GM19455 (cell line): ENCODE data around the gene PPY.
"Not testable (repeated sequence)": the region's sequence is repeated elsewhere in the genome, so short reads cannot be mapped to it uniquely, and the experiment has no call there.

ENCODE experiments used
- ATAC-seq: cut with Tn5 transposase; IDR thresholded peaks from one replicate; pipeline ENCODE4 v1.9.1; 2021; ENCODE audit not compliant: unreplicated experiment

PPY gene, protein sequence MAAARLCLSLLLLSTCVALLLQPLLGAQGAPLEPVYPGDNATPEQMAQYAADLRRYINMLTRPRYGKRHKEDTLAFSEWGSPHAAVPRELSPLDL

DNA sequence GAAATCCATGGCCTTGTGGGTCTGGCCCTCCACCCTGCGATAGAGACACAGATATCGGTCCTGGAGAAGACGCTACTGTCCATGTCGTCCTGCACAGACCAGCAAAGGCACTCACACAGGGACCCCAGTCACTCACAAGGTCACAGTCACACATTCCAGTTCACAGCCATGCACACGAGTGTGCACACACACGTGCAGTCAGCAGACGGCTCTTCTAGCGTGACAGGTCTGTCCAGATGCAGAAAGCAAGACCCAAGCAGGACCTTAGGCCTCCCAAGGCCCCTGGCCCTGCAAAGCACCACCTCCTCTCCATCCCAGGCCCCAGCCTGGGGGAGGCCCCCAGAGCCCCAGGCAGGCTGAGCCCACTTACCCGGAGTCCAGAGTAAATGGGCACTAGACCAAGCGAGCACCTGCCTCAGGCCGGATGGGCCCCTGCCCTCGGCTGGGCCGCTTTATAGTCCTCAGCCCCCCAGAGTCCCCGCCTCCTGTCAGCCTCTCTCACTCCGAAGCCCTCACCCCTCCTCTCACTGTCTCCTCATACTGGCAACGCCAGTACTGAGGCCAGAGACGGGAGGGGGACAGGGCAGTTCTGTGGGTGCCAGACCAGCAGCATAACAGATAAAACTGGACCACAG lies at the start of gene PPY:
Gene PPY, minus strand, starts transcription at position 426 of the 635 bp plus-strand sequence. CDS start 822 bp downstream, outside the sequence.
- ATAC-seq, result no peak

DNA sequence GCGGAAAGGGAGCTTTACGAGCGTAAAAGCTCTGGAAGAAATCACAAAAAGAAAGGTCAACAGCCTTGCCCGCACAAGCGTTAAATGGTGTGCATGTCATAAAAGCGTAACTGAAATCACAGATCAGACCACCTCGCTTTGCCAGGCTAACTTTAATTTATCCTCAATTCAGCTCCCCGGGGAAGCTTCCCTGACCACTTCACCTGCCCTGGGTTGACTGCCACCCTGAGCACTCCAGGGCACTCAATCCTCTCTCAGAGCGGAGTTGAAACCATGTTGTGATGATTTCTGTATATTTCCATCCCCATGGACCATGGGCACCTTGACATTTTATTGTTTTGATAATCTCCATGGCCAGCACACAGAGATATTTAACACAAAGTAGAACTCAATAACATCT lies 46.0 kb upstream of the PPY start:
- ATAC-seq, result no peak

DNA sequence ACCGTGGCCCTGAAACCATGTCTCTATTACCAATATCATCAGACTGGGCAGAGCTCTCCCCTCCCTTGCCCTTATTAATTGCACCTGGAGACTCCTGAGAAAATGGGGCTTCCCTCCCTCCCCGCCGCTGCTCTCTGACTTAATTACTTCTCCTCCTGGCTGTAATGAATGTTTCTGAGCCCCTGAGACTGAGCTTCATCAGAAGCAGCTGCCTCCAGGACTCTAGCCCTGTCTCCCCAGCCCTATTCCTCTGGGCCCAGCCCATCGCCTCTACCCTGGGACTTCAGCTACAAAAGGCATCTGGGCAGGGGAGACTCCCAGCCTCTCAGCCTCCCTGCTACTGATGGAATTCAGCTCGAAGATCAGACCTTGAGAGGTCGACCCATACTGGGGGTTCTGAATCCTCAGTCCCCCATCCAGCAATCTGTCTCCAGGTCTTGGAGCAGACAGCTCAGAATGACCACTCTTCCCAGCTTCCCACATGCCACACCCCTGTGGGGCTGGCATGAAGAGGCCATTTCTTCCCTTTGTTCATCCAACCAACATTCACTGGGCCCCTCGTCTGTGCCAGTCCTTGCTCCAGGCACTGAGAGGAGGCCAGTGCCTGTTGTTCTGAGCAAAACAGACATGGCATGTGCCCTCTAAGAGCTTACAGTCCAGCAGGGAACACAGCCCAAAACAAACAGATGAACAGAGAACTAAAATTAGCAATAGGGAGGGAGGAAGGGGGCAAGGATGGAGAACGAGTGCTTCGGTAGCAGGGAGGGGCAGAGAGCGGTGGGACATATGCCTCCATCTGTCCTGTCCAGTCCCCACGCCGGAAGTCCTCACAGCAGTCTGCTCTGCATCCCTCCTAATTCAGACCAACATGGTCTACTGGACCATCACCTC lies 45.1 kb upstream of the PPY start:
- ATAC-seq, result no peak

DNA sequence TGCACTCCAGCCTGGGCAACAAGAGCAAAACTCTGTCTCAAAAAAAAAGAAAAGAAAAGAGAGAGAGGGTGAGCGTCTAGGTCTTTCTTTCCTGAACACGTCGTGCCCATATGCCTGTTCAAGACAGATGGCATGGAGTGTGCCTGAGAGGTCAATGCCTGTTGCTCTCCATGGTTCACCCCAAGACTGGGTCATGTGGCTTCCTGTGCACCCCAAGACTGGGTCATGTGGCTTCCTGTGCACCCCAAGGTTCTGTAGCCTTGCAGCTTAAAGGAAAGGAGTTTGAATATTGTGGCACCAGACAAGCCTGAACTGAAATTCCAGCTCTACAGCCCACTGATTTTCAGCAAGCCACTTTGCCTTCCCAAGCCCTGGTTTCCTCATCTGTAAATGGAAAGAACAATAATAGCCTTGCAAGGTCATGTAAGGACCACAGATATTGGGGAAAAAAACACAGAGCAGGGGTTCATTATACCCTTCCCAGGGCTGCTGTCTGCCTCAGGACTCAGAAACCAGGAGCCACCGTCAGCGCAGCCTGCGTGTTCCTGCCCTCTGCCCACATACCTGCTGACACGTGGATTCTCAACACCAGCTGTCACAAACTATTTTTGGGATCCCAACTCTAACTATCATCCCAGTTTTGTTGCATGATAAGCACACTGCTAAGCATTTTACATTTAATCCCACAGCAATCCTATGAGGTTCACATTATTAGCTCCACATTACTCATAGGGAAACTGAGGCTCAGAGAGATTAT lies 44.1 kb upstream of the PPY start:
- ATAC-seq, result no peak

DNA sequence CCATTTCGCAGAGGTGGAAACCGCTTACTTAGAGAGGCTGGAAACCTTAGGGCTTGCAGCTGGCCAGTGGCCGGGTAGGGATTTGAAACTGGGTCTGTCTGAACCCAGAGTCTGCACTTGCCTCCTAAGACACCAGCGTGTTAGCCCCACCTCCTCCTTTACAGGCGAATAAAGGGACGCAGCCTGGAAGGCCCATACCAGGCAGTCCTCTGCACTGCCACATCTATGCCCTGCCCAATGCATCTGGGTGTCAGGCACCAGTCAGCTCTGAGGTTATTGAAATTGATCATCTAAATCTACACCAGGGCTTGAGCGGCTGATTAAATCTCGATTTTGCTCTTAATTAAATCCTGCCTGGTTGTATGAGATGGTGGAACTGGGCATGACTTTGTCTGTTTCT lies 42.2 kb upstream of the PPY start:
- ATAC-seq, result no peak

DNA sequence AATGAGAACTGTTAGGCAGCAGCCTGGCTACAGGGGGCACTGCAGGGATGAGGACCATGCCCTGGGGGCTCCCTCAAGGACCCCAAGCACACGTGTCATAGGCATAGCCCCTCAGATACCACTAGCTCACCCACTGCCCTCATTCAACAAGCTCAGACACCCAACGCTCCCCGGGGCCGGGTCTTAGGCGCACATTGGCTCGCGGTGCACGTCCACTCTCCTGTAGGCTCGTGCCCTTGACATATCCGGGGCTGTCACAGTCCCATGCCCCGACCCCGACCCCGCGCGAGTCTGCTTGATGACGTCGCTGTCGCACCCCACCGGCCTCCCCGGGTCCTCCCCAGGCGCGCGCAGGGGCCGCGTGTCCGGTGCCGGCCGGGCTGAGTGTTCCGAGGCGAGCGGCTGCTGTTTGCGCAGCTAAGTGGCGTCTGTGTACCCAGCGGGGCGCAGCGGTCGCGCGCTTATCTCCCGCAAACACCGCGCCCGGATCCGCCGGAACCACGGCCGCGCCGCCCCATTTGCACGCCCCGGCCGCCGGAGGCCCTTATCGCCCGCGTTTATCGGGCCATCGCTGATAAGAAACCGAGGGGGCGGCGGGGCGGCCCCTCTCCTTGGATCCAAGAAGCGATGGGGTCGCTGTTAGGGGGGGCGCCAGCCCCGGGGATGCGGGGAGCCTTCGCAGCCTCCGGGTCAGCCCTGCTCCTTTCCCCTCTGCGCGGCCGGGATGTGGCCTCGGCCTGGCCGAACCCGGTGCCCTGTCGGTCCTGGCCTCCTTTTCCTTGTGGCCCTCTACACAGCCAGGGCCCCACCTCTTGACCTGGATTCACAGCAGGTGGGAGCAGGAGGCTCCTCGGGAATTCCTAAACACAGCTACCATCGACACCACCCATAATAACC lies 41.5 kb upstream of the PPY start:
- ATAC-seq, result no peak

DNA sequence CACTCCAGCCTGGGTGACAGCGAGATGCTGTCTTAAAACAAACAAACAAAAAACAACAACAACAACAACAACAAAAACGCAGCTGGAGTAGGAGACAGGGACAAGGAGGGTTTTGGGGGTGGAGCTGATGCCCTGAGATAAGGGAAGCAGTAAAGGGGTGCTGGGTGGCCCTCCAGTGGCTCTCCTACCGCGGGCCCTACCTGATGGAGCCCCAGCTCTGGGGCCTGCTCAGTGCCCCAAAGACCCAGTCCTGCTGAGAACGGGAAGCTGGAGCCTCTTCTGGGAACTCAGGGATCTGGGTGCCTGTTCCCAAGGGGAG lies 40.9 kb upstream of the PPY start:
- ATAC-seq, result no peak

DNA sequence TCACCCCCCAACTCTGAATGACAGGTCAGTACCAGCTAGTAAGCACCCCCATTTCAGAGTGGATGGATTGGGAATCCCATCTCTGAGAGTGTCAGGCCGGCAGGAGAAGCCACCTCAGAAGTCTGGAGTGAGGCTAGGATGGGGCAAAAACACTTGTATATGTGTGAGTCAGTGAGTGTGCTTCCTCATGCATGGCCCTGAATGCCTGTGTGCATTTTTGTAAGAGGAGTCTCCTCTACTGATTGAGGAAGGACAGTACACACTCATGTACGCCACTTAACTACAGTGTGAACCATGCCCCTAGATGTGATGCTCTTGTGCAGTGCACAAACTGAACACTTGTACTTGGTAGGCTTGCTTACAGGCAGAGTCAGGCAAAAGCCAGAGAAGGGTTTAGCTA lies 39.9 kb upstream of the PPY start:
- ATAC-seq, result no peak

DNA sequence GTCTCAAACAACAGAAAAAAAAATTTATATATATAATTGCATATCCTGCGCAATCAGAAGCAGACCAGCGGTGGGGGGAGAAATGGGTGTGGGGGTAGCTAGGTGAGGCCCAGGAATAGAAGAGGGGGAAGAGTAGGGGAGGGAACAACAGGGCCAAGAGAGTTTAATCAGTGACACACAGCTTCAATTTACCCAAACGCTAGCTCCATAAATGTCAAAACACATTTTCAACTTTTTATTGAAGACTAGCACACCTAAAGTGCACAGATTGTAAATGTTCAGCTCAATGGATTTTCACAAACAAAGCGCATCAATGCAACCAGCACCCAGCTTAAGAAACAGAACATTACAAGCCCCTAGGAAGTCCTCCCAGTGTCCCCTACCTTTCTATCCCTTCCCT lies 37.4 kb upstream of the PPY start:
- no peak for ATAC-seq

DNA sequence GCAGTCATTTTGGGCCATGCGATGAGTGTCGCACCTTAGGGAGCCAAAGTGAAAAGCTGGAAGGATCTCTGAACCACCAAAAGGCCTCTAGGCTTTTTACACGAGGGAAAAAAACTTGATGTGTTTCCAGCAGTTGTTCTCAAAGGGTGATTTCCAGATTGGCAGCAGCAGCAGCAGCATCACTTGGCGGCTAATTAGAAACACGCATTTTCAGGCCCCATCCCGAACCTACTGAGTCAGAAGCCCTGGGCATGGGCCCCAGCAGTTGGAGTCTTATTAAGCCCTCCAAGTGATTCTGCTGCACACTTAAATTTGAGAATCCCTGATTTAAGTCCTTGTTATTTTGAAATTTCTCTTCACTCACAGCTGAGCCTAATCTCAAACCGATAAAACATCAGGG lies 36.7 kb upstream of the PPY start:
- no peak for ATAC-seq

DNA sequence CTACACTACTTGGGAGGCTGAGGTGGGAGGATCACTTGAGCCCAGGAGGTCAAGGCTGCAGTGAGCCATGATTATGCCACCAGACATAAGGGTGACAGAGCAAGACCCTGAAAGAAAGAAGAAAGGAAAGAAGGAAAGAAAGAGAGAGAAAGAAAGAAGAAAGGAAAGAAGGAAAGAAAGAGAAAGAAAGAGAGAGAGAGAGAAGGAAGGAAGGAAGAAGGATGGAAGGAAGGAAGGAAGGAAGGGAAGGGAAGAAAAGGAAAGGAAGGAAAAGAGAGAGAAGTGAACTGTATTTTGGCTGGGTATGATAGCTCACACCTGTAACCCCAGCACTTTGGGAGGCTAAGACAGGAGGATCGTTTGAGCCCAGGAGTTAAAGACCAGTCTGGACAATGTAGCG lies 35.8 kb upstream of the PPY start:
- ATAC-seq, result no peak

DNA sequence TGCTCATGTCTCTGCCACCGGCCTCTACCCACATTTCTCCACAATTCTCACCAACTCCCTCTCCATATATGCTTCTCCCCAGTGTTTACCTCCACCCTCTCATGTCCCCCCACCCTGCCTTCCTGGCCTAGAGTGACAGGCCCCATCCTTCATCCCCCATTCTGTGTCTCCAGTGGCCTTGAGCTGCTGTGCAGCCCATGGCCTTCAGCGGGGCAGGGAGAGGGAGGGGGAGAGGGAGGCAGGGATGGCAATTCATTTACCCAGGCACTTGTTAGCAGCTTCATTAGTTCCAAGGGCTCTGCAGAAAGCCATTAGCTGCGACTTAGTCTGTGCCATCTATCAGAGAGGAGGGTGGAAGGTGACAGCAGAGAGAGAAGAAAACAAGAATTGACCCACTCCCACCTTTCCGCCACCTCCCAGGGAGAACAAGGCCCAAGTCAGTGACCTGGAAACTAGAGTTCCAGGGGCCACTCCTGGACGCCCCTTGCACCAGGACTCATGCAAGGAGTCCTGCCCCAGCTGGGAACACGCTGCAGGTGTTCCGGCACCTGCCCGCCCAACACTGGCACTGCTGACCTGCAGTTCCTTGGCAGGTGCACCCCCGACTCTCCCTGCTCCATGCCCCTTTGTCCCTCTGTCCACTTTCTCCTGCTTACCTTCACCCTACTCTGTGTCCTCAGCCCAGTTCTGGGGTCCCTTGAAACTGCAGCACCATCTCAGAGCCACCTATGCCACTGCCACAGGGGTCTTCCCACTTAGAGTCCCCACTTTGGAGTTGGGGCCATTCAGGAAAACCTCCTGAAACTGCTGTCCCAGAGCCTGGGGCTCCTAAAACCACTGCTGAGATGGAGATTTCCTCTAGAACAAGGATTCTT lies 34.9 kb upstream of the PPY start:
- no peak for ATAC-seq

DNA sequence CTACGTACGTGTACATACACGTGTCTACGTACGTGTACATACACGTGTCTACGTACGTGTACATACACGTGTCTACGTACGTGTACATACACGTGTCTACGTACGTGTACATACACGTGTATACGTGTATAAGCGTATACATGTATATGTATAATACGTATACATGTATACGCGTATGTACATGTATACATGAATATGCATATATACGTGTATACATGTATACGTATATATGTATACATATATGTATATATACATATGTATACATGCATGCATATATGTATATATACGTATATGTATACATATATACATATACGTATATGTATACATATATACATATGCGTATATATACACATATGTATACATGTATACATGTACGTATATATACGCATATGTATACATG lies 33.6 kb upstream of the PPY start:
- no peak for ATAC-seq

DNA sequence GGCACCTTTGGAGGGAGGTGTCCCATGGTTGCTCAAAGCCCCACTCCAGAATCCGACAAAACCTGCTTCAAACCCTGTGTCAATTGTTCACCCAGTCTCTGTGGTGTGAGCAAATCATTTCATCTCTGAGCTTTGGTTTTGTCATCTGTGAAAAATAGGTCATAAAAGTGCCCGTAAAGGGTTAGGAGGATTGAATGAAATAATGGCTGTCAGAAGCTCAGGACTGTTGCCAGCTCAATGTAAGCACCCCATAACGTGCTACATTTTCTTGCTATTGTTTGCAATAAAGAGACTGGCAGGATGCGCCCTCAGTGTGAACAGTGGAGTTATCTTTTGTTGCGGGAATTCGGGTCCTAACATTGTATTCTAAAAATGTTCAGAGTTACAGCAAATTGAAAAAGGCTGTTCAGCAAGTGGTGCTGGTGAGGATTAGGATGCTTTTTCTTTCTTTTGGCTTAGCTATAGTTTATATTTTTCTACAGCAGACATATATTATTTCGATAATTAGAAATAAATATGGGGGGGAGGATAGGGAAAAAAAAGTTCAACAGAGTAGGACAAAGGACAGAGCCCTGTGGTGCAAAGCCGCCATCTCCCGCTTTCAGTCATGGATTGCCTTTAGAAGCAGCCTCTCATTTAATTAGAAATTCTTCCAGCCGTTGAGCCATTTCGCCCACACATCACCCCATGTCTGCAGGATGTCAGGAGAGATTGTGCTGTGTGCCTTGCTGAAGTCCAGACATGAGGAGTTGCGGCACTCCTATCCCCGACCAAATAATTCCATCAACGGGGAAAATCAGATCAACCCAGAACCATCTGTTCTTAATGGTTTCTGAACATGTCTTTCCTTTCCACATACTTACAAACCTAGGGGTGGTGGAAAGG lies 32.3 kb upstream of the PPY start:
- no peak for ATAC-seq

DNA sequence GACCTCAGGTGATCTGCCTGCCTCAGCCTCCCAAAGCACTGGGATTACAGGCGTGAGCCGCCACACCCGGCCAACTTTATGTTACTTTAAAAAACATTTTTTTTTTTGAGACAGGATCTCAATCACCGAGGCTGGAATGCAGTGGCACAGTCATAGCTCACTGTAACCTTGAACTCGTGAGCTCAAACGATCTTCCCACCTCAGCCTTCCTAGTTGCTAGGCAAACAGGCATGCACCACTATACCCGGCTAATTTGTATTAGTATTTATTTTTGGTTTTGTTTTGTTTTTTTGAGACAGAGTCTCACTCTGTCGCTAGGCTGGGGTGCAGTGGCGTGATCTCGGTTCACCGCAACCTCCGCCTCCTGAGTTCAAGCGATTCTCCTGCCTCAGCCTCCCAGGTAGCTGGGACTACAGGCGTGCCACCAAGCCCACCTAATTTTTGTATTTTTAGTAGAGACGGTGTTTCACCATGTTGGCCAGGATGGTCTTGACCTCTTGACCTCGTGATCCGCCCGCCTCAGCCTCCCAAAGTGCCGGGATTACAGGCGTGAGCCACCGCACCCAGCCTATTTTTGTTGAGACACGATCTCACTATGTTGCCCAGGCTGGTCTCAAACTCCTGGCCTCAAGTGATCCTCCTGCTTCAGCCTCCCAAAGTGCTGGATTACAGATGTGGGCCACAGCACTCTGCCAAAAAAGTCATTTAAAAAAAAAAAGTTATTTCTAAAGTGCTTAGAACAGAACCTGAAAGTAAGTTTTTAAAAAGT lies 30.4 kb upstream of the PPY start:
- not testable (repeated sequence) for ATAC-seq

DNA sequence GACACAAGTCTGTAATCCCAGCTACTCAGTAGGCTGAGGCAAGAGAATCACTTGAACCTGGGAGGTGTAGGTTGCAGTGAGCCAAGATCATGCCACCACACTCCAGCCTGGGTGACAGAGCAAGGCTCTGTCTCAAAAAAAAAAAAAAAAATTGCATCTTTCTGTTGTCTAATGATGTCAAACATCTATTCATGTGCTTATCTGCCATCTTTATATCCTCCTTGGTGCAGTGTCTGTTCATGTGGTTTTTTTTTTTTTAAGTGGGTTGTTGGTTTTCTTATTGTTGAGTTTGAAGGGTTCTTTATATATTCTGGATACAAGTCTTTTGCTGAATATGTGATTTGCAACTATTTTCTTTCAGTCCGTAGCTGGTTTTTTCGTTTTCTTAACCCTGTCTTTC lies 29.2 kb upstream of the PPY start:
- ATAC-seq, result not testable (repeated sequence)

DNA sequence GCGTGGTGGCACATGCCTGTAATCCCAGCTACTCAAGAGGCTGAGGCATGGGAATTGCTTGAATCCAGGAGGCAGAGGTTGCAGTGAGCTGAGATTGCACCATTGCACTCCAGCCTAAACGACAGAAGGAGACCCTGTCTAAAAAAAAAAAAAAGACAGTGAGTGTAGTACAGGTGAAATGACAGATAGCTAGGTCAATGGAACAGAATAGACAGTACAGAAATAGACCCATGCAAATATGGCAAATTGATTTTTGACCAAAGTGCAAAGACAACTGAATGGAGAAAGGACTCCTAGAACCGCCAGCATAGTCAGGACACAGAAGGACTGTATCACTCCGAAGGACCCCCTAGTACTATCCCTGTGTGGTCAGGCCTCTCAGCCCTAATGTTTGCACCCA lies 28.1 kb upstream of the PPY start:
- ATAC-seq, result no peak

DNA sequence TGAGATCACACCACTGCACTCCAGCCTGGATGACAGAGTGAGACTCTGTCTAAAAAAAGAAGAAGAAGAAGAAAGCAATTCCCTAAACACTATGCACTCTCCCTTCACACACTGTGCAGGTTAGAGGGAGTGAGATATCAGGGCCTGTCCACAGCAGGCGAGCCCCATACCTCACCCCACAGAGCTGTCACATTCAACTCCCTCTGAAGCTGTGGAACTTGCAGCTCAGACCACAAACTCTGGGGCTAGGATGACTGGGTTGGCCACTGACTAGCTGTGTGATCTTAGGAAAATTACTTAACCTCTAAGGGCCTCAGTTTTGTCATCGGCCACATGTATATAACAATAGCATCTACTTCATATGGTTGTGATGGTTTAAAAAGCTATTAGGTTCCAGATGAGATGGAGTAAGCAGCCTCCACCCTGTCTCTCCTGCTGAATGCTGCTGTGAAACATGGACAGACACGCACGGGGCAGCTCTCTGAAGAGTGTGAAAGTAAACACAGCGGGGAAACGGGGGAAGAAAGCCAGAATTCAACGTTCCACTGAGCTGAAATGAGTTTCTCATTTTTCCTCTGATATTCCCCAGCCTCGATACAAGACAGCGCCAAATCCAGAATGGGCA lies 25.1 kb upstream of the PPY start:
- ATAC-seq, result no peak
